GM21825 (cell line): ENCODE results near the gene AACS.
"Not testable (repeated sequence)": the region's sequence is repeated elsewhere in the genome, so short reads cannot be mapped to it uniquely, and the experiment has no call there.

Source experiments
- ATAC-seq: cut with Tn5 transposase; IDR thresholded peaks from one replicate; pipeline ENCODE4 v1.9.1; 2021; ENCODE audit warnings: mild to moderate bottlenecking, moderate library complexity; ENCODE audit not compliant: unreplicated experiment

Gene AACS

GRCh38 chr12:125055591-125055990, 9.6 kb upstream of the AACS start:
- ATAC-seq = no peak

GRCh38 chr12:125056306-125056705, 8.9 kb upstream of the AACS start:
- no peak for ATAC-seq

GRCh38 chr12:125057708-125058107, 7.5 kb upstream of the AACS start:
- ATAC-seq = no peak

GRCh38 chr12:125061229-125061628, 4.0 kb upstream of the AACS start:
- ATAC-seq = no peak

GRCh38 chr12:125063522-125063921, 1.7 kb upstream of the AACS start:
- ATAC-seq = not testable (repeated sequence)

GRCh38 chr12:125064492-125064891, 743 bp upstream of the AACS start:
- no peak for ATAC-seq

GRCh38 chr12:125065919-125066570, 810 bp downstream of the AACS start:
- ATAC-seq = peak; percentile 3

GRCh38 chr12:125068391-125068790, 3.2 kb downstream of the AACS start:
- ATAC-seq = no peak

GRCh38 chr12:125069616-125070015, 4.4 kb downstream of the AACS start:
- no peak for ATAC-seq

GRCh38 chr12:125070112-125070511, 4.9 kb downstream of the AACS start:
- ATAC-seq = no peak

- ATAC-seq = no peak
Observed at GRCh38 chr12:125070661-125071390, 5.6 kb downstream of the AACS start.

- ATAC-seq = no peak
Observed at GRCh38 chr12:125071456-125071855, 6.2 kb downstream of the AACS start.

- no peak for ATAC-seq
Observed at GRCh38 chr12:125072496-125072895, 7.3 kb downstream of the AACS start.

GRCh38 chr12:125074294-125074693, 9.1 kb downstream of the AACS start:
- not testable (repeated sequence) for ATAC-seq

- ATAC-seq = no peak
Observed at GRCh38 chr12:125076103-125076502, 10.9 kb downstream of the AACS start.

GRCh38 chr12:125079084-125079483, 13.8 kb downstream of the AACS start:
- no peak for ATAC-seq

- ATAC-seq = no peak
Observed at GRCh38 chr12:125079648-125080645, 14.7 kb downstream of the AACS start.

- ATAC-seq = no peak
Observed at GRCh38 chr12:125081427-125081826, 16.2 kb downstream of the AACS start.

GRCh38 chr12:125083072-125083471, 17.8 kb downstream of the AACS start:
- no peak for ATAC-seq

GRCh38 chr12:125088199-125088598, 23.0 kb downstream of the AACS start:
- ATAC-seq = not testable (repeated sequence)

GRCh38 chr12:125089083-125089482, 23.8 kb downstream of the AACS start:
- ATAC-seq = no peak
